K562 (cell line): ENCODE results near the gene IFITM2. TPM values are rescaled to one million over a fixed set of nuclear protein-coding genes. Genes with fewer than 3 reads are reported as not detected.

ENCODE experiments used
- CREM ChIP-seq: IDR thresholded peaks from 2 replicates; pipeline ENCODE4 v1.6.1; 2014; ENCODE audit warnings: antibody characterized with exemption, low read depth
- ELF4 ChIP-seq: fragments of 450-650 bp; formaldehyde crosslinking; IDR thresholded peaks from 2 replicates; pipeline ENCODE4 v1.4.0; 2022; ENCODE audit warnings: missing genetic modification characterization
- JUN ChIP-seq, 2 experiments: sonication (generic) in 1 of 2; formaldehyde crosslinking in 1 of 2; IDR thresholded peaks; 2 replicates each; pipeline versions ENCODE4 v1.6.1 to v1.8.0; 2012 to 2022; ENCODE audit warnings: borderline replicate concordance in 2 of 2, mild to moderate bottlenecking in 2 of 2, improper control_type of control experiment in 1 of 2, low read depth in 1 of 2, low read length in 1 of 2, missing genetic modification reagents in 1 of 2
- MCM7 ChIP-seq, 2 experiments: fragments of 450-650 bp; IDR thresholded peaks; 2 replicates each; pipeline ENCODE4 v1.6.1; 2016 to 2018
- NR2C1 ChIP-seq, 2 experiments: fragments of 450-650 bp; IDR thresholded peaks; 2 replicates each; pipeline ENCODE4 v1.6.1; 2017; ENCODE audit warnings: mild to moderate bottlenecking in 2 of 2, antibody characterized with exemption in 1 of 2, inconsistent platforms in 1 of 2, missing compliant biosample characterization in 1 of 2, missing genetic modification characterization in 1 of 2
- SIN3A ChIP-seq, 2 experiments: fragments of 150-350 bp in 1 of 2; IDR thresholded peaks; 2 replicates each; pipeline ENCODE4 v1.6.1; 2011 to 2016; ENCODE audit warnings: borderline replicate concordance in 2 of 2, low read depth in 2 of 2, low read length in 2 of 2, mild to moderate bottlenecking in 2 of 2, moderate library complexity in 2 of 2; ENCODE audit not compliant: control insufficient read depth in 1 of 2
- SRSF1 ChIP-seq: fragments of 200-400 bp; formaldehyde crosslinking; IDR thresholded peaks from 2 replicates; pipeline ENCODE4 v1.6.1; 2017; ENCODE audit warnings: mild to moderate bottlenecking, low read depth, low read length, moderate library complexity
- TAF1 ChIP-seq: IDR thresholded peaks from 2 replicates; pipeline ENCODE4 v1.6.1; 2011; ENCODE audit warnings: mild to moderate bottlenecking, low read length, moderate library complexity; ENCODE audit not compliant: insufficient read depth, control insufficient read depth, severe bottlenecking; ENCODE audit errors: extremely low read depth
- ZNF146 ChIP-seq: IDR thresholded peaks from one replicate; pipeline ENCODE4 v1.6.1; 2018; ENCODE audit warnings: missing compliant biosample characterization; ENCODE audit not compliant: unreplicated experiment
- ZNF217 ChIP-seq: sonication (generic); formaldehyde crosslinking; IDR thresholded peaks from 2 replicates; pipeline ENCODE4 v1.8.0; 2022; ENCODE audit warnings: mild to moderate bottlenecking, missing genetic modification reagents
- polyA plus RNA-seq, 8 experiments: library from polyadenylated mRNA; depleted of rRNA in 4 of 8; stranded (reverse) in 5 of 8; unstranded in 3 of 8; fragments of >200 nt; fragmentation: Nextera tagmentation in 2 of 8; fragmentation: Illumina TruSeq in 1 of 8; extraction: Ambion mirVana in 2 of 8; extraction: Trizol in 1 of 8; gene quantifications; 2 replicates each; pipeline versions ENCODE4 v1.2.1 to v1.2.3, GENCODE V29; 2011 to 2014; ENCODE audit warnings: inconsistent platforms in 1 of 8, missing spikeins in 1 of 8
- total RNA-seq, 7 experiments: library from RNA; depleted of rRNA in 6 of 7; stranded (reverse); fragments of >200 nt in 6 of 7; fragmentation: Illumina TruSeq in 2 of 7; extraction: Trizol in 2 of 7; gene quantifications; 2 replicates each; pipeline versions ENCODE4 v1.2.1 to v1.2.3, GENCODE V29; 2011 to 2021; ENCODE audit warnings: low replicate concordance in 1 of 7
- TF ChIP-seq, protein P1 (sequence below), 2 experiments: fragments of 450-650 bp in 1 of 2; sonication (generic) in 1 of 2; formaldehyde crosslinking in 1 of 2; IDR thresholded peaks; 2 replicates each; pipeline versions ENCODE4 v1.7.1 to v1.9.0; 2016 to 2022; ENCODE audit warnings: inconsistent platforms in 1 of 2, mild to moderate bottlenecking in 1 of 2, missing genetic modification reagents in 1 of 2
- TF ChIP-seq, protein P2 (sequence below), 2 experiments: fragments of 150-350 bp in 1 of 2; IDR thresholded peaks; 2 replicates each; pipeline ENCODE4 v1.6.1; 2012 to 2016; ENCODE audit warnings: low read depth in 2 of 2, low read length in 2 of 2, mild to moderate bottlenecking in 1 of 2, moderate library complexity in 1 of 2

IFITM2 gene
- total and polyA plus RNA-seq, 9 of the 15 experiments (the other 6 are each of a cell fraction or from before 2014, with no cell fraction given): 52.8 to 4,872 (median 356) TPM

- TF ChIP-seq, protein P1, sequence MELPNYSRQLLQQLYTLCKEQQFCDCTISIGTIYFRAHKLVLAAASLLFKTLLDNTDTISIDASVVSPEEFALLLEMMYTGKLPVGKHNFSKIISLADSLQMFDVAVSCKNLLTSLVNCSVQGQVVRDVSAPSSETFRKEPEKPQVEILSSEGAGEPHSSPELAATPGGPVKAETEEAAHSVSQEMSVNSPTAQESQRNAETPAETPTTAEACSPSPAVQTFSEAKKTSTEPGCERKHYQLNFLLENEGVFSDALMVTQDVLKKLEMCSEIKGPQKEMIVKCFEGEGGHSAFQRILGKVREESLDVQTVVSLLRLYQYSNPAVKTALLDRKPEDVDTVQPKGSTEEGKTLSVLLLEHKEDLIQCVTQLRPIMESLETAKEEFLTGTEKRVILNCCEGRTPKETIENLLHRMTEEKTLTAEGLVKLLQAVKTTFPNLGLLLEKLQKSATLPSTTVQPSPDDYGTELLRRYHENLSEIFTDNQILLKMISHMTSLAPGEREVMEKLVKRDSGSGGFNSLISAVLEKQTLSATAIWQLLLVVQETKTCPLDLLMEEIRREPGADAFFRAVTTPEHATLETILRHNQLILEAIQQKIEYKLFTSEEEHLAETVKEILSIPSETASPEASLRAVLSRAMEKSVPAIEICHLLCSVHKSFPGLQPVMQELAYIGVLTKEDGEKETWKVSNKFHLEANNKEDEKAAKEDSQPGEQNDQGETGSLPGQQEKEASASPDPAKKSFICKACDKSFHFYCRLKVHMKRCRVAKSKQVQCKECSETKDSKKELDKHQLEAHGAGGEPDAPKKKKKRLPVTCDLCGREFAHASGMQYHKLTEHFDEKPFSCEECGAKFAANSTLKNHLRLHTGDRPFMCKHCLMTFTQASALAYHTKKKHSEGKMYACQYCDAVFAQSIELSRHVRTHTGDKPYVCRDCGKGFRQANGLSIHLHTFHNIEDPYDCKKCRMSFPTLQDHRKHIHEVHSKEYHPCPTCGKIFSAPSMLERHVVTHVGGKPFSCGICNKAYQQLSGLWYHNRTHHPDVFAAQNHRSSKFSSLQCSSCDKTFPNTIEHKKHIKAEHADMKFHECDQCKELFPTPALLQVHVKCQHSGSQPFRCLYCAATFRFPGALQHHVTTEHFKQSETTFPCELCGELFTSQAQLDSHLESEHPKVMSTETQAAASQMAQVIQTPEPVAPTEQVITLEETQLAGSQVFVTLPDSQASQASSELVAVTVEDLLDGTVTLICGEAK (IDR thresholded peaks at IDR 0.05): peak; percentile 36; the same call in 1 of the 2 replicates
- TF ChIP-seq, protein P1 (CRISPR knock-in tag; IDR thresholded peaks at IDR 0.05): no peak
- TF ChIP-seq NR2C1 (IDR thresholded peaks at IDR 0.05): no peak
- no peak for TF ChIP-seq NR2C1 (tag; IDR thresholded peaks at IDR 0.05)
- TF ChIP-seq TAF1: peak; percentile 73
- TF ChIP-seq SIN3A (IDR thresholded peaks at IDR 0.05; ENCODE audit: borderline replicate concordance in 2 of 2, control insufficient read depth in 1 of 2, low read depth in 2 of 2, low read length in 2 of 2): no peak; a peak in 2 of 4 replicates
- TF ChIP-seq ELF4 (CRISPR knock-in tag): no peak
- TF ChIP-seq ZNF217 (CRISPR knock-in tag): no peak
- peak; percentile 17; the same call in 1 of the 2 replicates for TF ChIP-seq CREM
- TF ChIP-seq MCM7 (IDR thresholded peaks at IDR 0.05): 0 out of 4 replicates have a peak, but pooled peaks of 1 of the 2 experiments have one; percentile 49
- no peak for TF ChIP-seq ZNF146
- no peak for TF ChIP-seq SRSF1
- TF ChIP-seq, protein P2, sequence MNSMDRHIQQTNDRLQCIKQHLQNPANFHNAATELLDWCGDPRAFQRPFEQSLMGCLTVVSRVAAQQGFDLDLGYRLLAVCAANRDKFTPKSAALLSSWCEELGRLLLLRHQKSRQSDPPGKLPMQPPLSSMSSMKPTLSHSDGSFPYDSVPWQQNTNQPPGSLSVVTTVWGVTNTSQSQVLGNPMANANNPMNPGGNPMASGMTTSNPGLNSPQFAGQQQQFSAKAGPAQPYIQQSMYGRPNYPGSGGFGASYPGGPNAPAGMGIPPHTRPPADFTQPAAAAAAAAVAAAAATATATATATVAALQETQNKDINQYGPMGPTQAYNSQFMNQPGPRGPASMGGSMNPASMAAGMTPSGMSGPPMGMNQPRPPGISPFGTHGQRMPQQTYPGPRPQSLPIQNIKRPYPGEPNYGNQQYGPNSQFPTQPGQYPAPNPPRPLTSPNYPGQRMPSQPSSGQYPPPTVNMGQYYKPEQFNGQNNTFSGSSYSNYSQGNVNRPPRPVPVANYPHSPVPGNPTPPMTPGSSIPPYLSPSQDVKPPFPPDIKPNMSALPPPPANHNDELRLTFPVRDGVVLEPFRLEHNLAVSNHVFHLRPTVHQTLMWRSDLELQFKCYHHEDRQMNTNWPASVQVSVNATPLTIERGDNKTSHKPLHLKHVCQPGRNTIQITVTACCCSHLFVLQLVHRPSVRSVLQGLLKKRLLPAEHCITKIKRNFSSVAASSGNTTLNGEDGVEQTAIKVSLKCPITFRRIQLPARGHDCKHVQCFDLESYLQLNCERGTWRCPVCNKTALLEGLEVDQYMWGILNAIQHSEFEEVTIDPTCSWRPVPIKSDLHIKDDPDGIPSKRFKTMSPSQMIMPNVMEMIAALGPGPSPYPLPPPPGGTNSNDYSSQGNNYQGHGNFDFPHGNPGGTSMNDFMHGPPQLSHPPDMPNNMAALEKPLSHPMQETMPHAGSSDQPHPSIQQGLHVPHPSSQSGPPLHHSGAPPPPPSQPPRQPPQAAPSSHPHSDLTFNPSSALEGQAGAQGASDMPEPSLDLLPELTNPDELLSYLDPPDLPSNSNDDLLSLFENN (IDR thresholded peaks at IDR 0.05; ENCODE audit: low read depth in 2 of 2, low read length in 2 of 2): no peak
- no peak for TF ChIP-seq JUN (IDR thresholded peaks at IDR 0.05; ENCODE audit: borderline replicate concordance, low read depth, low read length)
- no peak for TF ChIP-seq JUN (CRISPR knock-in tag; IDR thresholded peaks at IDR 0.05; ENCODE audit: borderline replicate concordance)
These were observed 6.4 kb downstream of the IFITM2 start, which contains the start of gene IFITM1 (continued) for GRCh38 chr11:313787-314553.
